Measurements from ENCODE around the gene ROBO2.

- TF ChIP-seq EZH2 (IDR thresholded peaks at IDR 0.05; ENCODE audit: borderline replicate concordance, insufficient read depth, low read length, poor library complexity, severe bottlenecking) = no peak
- no peak for TF ChIP-seq MXI1 (conservative IDR thresholded peaks at IDR 0.05; ENCODE audit: poor library complexity, severe bottlenecking)
- no peak for TF ChIP-seq CTCF (IDR thresholded peaks at IDR 0.05; ENCODE audit: poor library complexity, severe bottlenecking)
- no peak for TF ChIP-seq POLR2AphosphoS5 (IDR thresholded peaks at IDR 0.05)
- TF ChIP-seq RAD21 (conservative IDR thresholded peaks at IDR 0.05) = no peak
- TF ChIP-seq TAF1 (IDR thresholded peaks at IDR 0.05; ENCODE audit: low read depth) = no peak
- no peak for TF ChIP-seq EP300 (conservative IDR thresholded peaks at IDR 0.05; ENCODE audit: poor library complexity, severe bottlenecking)
- no peak for TF ChIP-seq REST (IDR thresholded peaks at IDR 0.05; ENCODE audit: borderline replicate concordance)
- no peak for TF ChIP-seq SMC3 (conservative IDR thresholded peaks at IDR 0.05; ENCODE audit: poor library complexity)
Measured at GRCh38 chr3:77232557-77232956, 192.7 kb downstream of the ROBO2 start.
